Vagina (tissue), 2 donors: ENCODE data around the gene PPP2R2D. TPM values are rescaled to one million over a fixed set of nuclear protein-coding genes. Genes with fewer than 3 reads are reported as not detected.

Experiments used
- DNase-seq, 2 donors: peaks; one replicate each; pipeline ENCODE4 v3.0.0-alpha.2; 2017; ENCODE audit errors: extremely low spot score in 2 of 2
- H3K27ac ChIP-seq: fragments of 200-600 bp; sonication (generic); one replicate; pipeline ENCODE4 v1.5.1; 2019
- H3K27me3 ChIP-seq: fragments of 200-600 bp; sonication (generic); one replicate; pipeline ENCODE4 v1.5.1; 2019
- H3K36me3 ChIP-seq, 2 donors: fragments of 200-600 bp; sonication (generic); one replicate each; pipeline ENCODE4 v1.5.1; 2017 to 2019
- H3K4me1 ChIP-seq: fragments of 200-600 bp; sonication (generic); one replicate; pipeline ENCODE4 v1.5.1; 2019
- H3K4me3 ChIP-seq, 2 donors: fragments of 200-600 bp; sonication (generic); 1 replicate in 1 of 2; 2 replicates in 1 of 2; pipeline ENCODE4 v1.5.1; 2016 to 2019
- H3K9me3 ChIP-seq: fragments of 200-600 bp; sonication (generic); one replicate; pipeline ENCODE4 v1.5.1; 2019
- POLR2A ChIP-seq, 2 donors: fragments of 450-650 bp; IDR thresholded peaks; one replicate each; pipeline ENCODE4 v1.6.1; 2017; ENCODE audit warnings: antibody characterized with exemption in 2 of 2, mild to moderate bottlenecking in 2 of 2, moderate library complexity in 2 of 2
- POLR2AphosphoS5 ChIP-seq, 2 donors: sonication (generic); formaldehyde crosslinking; IDR thresholded peaks; one replicate each; pipeline ENCODE4 v1.9.0; 2017; ENCODE audit warnings: antibody characterized with exemption in 2 of 2, mild to moderate bottlenecking in 2 of 2, low read depth in 1 of 2; ENCODE audit not compliant: insufficient read depth in 1 of 2
- intact Hi-C: fragments of 100-400 bp; cut with DNase I; formaldehyde crosslinking; loops from one replicate; pipeline ENCODE4 v1.15.1; 2023
- total RNA-seq: library from RNA; depleted of rRNA; stranded (reverse); fragments of >200 nt; gene quantifications from one replicate; pipeline ENCODE4 v1.2.3, GENCODE V29; 2016
- TF ChIP-seq, protein P1 (sequence below), 3 experiments: fragments of 450-650 bp in 2 of 3; fragments of 200-600 bp in 1 of 3; sonication (generic) in 1 of 3; IDR thresholded peaks; one replicate each; pipeline ENCODE4 v1.5.1; 2017 to 2019; ENCODE audit warnings: antibody characterized with exemption in 3 of 3, mild to moderate bottlenecking in 2 of 3, moderate library complexity in 2 of 3

The PPP2R2D gene
- total RNA-seq, 1 donor from 2014 or later: 49.4 TPM

DNA sequence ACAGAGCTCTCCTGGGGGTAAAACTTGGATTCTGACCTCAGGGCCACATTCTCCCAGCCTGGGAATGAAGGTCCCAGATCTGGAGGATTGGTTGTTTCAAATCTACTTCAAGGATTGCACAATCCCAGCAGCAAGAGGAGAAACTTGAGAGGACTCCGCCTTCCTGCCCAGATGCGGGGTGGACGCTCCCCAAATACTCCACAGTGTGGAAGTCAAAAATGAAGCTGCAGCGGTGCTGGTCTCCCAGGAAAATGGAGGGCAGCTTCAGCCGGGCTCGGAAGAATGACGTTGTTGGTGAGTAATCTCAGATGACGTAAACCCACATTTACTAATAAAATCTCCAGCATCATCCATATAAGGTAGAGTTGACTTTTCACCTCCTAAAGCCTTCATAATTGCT, 31.5 kb upstream of the PPP2R2D start:
- no peaks in the 10 kb centered on the region for H3K9me3 ChIP-seq
- no peaks in the 10 kb centered on the region for H3K36me3 ChIP-seq
- no peaks in the 10 kb centered on the region for H3K4me1 ChIP-seq
- no peak overlapping the region for H3K27ac ChIP-seq
- no peaks in the 10 kb centered on the region for H3K27me3 ChIP-seq
- no peak overlapping the region for H3K4me3 ChIP-seq
- DNase-seq: no peak
- intact Hi-C loops: no loop called here
- TF ChIP-seq POLR2A (IDR thresholded peaks at IDR 0.05): no peak

DNA sequence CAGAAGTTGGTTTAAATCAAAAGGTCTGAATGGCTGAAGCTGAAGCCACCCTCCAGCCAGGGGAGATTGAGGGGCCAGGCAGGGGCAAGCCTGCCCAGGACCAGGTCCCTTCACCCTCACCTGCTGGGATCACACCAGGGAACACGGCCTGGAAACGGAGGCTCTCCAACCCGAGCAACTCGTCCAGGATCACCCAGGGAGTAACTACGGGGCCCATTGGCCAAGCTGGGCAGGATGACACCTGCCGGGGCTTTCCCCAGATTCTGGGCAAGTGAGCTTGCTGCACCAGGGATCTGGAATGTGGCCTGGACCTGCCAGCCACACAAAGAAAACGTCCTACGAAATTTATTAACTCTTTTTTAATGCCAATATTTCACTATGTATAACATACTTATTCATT, 30.4 kb upstream of the PPP2R2D start:
- Histone ChIP-seq H3K9me3 (no peaks in the 10 kb centered on the region), H3K4me3 (no peak overlapping the region), H3K27ac (no peak overlapping the region), H3K36me3 (no peaks in the 10 kb centered on the region), H3K27me3 (no peaks in the 10 kb centered on the region), H3K4me1 (no peaks in the 10 kb centered on the region)
- no peak for TF ChIP-seq POLR2A (IDR thresholded peaks at IDR 0.05)
- no peak for TF ChIP-seq POLR2AphosphoS5 (IDR thresholded peaks at IDR 0.05; ENCODE audit: insufficient read depth in 1 of 2, low read depth in 1 of 2)
- TF ChIP-seq, protein P1, sequence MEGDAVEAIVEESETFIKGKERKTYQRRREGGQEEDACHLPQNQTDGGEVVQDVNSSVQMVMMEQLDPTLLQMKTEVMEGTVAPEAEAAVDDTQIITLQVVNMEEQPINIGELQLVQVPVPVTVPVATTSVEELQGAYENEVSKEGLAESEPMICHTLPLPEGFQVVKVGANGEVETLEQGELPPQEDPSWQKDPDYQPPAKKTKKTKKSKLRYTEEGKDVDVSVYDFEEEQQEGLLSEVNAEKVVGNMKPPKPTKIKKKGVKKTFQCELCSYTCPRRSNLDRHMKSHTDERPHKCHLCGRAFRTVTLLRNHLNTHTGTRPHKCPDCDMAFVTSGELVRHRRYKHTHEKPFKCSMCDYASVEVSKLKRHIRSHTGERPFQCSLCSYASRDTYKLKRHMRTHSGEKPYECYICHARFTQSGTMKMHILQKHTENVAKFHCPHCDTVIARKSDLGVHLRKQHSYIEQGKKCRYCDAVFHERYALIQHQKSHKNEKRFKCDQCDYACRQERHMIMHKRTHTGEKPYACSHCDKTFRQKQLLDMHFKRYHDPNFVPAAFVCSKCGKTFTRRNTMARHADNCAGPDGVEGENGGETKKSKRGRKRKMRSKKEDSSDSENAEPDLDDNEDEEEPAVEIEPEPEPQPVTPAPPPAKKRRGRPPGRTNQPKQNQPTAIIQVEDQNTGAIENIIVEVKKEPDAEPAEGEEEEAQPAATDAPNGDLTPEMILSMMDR (IDR thresholded peaks at IDR 0.05): no peak
- no peak for DNase-seq
- intact Hi-C loops: no loop called here

DNA sequence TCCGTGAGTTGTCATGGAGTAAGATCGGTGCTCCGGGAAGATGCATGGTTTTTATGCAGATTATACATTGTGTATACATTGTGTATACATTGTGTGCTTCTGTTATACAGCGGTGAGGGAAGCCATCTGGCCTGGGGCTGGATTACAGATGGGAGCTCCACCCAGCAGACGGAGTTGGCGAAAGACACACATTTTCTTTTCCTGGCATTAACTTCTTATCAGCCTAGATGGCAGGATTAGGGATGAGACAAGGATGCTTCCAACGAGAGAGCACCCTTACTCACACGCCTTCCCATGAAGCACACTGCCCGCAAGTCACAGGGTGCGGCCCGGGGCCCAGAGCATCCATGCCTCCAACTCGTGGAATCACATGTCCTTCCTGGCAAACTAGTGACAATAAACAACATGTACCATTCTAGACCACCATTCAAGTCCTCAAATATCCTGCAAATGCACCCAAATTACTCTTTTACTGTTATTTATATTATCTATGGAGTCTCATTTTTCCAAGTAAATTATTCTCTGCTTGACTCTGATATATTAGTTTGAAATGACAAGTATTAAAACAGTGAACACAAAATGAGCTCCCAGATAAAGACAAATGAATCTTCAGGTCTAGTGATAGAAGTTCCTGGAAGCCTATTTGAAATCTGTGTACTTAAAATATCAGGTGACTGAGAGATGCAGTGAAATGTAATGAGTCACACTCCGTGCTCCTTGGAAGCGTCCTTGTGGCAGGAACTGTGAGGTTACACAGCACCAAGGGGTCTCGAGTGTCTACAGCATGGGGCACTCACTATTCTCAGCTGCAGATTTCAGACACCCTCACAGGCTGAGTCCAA, 29.8 kb upstream of the PPP2R2D start:
- intact Hi-C loops: no loop called here
- no peaks in the 10 kb centered on the region for H3K4me1 ChIP-seq
- no peaks in the 10 kb centered on the region for H3K36me3 ChIP-seq
- no peaks in the 10 kb centered on the region for H3K27me3 ChIP-seq
- no peak overlapping the region for H3K4me3 ChIP-seq
- no peak for DNase-seq
- no peaks in the 10 kb centered on the region for H3K9me3 ChIP-seq
- no peak overlapping the region for H3K27ac ChIP-seq
- no peak for TF ChIP-seq POLR2AphosphoS5 (IDR thresholded peaks at IDR 0.05; ENCODE audit: insufficient read depth in 1 of 2, low read depth in 1 of 2)
- TF ChIP-seq POLR2A (IDR thresholded peaks at IDR 0.05): no peak
- TF ChIP-seq, protein P1 (IDR thresholded peaks at IDR 0.05): no peak

DNA sequence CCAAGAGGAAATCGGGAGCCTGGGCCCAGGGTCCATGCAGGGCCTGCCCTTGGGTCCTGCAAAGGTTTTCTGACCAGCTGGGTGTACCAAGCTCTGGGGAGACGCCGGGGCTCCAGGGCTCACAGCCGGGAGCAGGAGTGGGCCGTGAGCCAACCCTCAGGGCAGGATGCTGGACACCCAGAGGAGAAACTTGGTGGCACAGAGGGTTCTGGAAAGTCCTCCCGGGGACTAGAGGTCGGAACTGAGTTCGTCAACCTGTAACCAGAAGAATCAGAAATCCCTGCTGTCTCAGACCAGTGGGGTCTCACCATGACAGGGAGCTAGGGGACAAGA, 29.2 kb upstream of the PPP2R2D start:
- H3K27ac ChIP-seq: no peak overlapping the region
- H3K4me3 ChIP-seq: no peak overlapping the region
- DNase-seq: no peak
- H3K9me3 ChIP-seq: no peaks in the 10 kb centered on the region
- intact Hi-C loops: no loop called here
- no peaks in the 10 kb centered on the region for H3K27me3 ChIP-seq
- H3K36me3 ChIP-seq: no peaks in the 10 kb centered on the region
- H3K4me1 ChIP-seq: no peaks in the 10 kb centered on the region
- no peak for TF ChIP-seq POLR2AphosphoS5 (IDR thresholded peaks at IDR 0.05; ENCODE audit: insufficient read depth in 1 of 2, low read depth in 1 of 2)
- TF ChIP-seq, protein P1 (IDR thresholded peaks at IDR 0.05): no peak
- no peak for TF ChIP-seq POLR2A (IDR thresholded peaks at IDR 0.05)

DNA sequence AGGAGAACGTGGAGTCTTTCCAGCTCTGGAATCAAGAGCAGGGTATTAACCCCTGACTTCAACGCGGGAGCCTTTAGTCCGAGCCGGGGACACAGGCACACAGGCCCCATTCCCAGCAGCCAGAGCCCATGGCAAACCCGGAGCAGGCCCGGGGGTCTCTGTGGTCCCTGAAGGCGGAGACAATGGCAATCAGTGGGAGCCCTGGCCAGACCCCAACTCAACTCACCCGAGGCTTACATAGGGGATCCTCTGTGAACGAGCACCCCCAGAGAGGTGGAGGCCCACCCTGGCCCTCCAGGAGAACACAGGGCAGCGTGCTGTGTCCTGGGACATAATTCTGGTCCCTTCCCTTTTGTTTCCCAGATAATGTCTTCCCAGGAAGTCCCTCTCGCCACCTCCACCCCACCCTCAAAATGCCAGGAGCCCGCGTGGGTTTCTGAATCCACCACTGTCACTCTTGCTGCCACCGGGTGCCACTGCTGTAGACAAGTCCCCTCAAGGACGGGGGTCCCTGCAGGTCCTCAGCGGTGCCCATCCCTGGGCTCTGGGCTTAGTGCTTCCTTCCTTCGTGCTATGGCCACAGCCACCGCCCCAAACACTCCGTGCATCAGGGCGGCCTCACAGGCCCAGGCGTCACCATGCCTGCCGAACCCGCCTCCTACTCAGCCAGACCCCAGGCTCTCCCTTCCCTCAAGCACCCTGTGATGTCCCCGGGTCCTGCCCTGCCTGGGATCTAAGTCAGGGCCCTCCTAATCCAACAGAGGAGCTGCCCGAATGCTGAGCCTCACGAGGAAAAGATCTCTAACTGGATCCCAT, 28.6 kb upstream of the PPP2R2D start:
- Histone ChIP-seq H3K4me1 (no peaks in the 10 kb centered on the region), H3K4me3 (no peak overlapping the region), H3K27ac (no peak overlapping the region), H3K27me3 (no peaks in the 10 kb centered on the region), H3K9me3 (no peaks in the 10 kb centered on the region), H3K36me3 (no peaks in the 10 kb centered on the region)
- intact Hi-C loops: no loop called here
- TF ChIP-seq POLR2AphosphoS5 (IDR thresholded peaks at IDR 0.05; ENCODE audit: insufficient read depth in 1 of 2, low read depth in 1 of 2) (no peak), POLR2A (IDR thresholded peaks at IDR 0.05) (no peak)
- TF ChIP-seq, protein P1 (IDR thresholded peaks at IDR 0.05): no peak
- DNase-seq: no peak
